Tibial artery (tissue), 4 donors: ENCODE results near the gene SMYD3.
"Not testable (repeated sequence)": the region's sequence is repeated elsewhere in the genome, so short reads cannot be mapped to it uniquely, and the experiment has no call there.

Source experiments
- DNase-seq, 2 donors: peaks; one replicate each; pipeline ENCODE4 v3.0.0-alpha.2; 2019
- H3K27ac ChIP-seq, 2 donors: fragments of 200-600 bp; sonication (generic) in 1 of 2; 1 replicate in 1 of 2; 2 replicates in 1 of 2; pipeline ENCODE4 v1.5.1; 2018 to 2019; ENCODE audit warnings: mild to moderate bottlenecking in 1 of 2
- H3K27me3 ChIP-seq, 2 donors: fragments of 200-600 bp; sonication (generic) in 1 of 2; one replicate each; pipeline versions ENCODE4 v1.5.1 to v1.6.0; 2016 to 2019
- H3K36me3 ChIP-seq, 3 donors: fragments of 200-600 bp; sonication (generic) in 2 of 3; one replicate each; pipeline ENCODE4 v1.5.1; 2016 to 2019; ENCODE audit warnings: mild to moderate bottlenecking in 2 of 3
- H3K4me1 ChIP-seq, 4 donors: fragments of 200-600 bp; sonication (generic) in 2 of 4; 1 replicate in 3 of 4; 2 replicates in 1 of 4; pipeline ENCODE4 v1.5.1; 2016 to 2019
- H3K4me3 ChIP-seq, 2 donors: fragments of 200-600 bp; sonication (generic) in 1 of 2; 1 replicate in 1 of 2; 2 replicates in 1 of 2; pipeline ENCODE4 v1.5.1; 2018 to 2019; ENCODE audit warnings: mild to moderate bottlenecking in 2 of 2
- H3K9me3 ChIP-seq, 3 donors: fragments of 200-600 bp; sonication (generic) in 1 of 3; one replicate each; pipeline ENCODE4 v1.5.1; 2016 to 2019
- intact Hi-C: fragments of 100-400 bp; cut with DNase I; formaldehyde crosslinking; loops from one replicate; pipeline ENCODE4 v1.15.0; 2023; ENCODE audit warnings: low total_unique reads
- TF ChIP-seq, protein P1 (sequence below), 2 experiments: fragments of 200-600 bp in 1 of 2; fragments of 450-650 bp in 1 of 2; IDR thresholded peaks; one replicate each; pipeline ENCODE4 v1.5.1; 2017 to 2019; ENCODE audit warnings: antibody characterized with exemption in 2 of 2, mild to moderate bottlenecking in 1 of 2, moderate library complexity in 1 of 2

Gene SMYD3

DNA sequence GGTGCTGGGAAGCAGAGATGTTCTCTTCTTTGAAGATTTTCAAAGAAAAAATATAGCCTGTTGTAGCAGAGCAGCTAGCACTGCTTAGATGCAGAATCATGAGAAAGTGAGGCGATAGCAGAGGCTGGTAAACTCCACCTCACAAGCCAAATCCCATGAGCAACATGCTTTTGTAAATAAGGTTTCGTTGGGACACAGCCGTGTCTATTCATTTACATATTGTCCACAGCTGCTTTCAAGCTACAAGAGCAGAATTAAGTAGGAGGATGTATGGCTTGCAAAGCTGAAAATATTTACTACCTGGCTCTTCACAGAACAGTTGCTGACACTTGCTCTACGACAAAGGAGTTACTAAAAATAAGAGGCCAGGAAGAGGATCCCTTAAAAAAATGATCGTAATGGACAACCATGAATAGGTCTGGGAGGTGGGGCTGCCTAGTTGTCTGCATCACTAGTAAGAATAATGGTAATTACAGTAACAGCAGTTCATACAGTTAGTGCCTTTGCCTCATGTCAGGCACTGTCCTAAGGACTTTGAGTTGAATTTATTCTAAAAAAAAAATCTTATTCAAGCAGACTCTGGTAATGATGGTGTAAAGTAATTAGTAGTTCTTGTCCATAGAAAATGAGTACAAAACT lies 730.3 kb downstream of the SMYD3 start:
- intact Hi-C loops = no loop called here
- H3K27ac ChIP-seq = no peak overlapping the region
- no peak overlapping the region for H3K4me3 ChIP-seq
- H3K36me3 ChIP-seq = no peaks in the 10 kb centered on the region
- H3K9me3 ChIP-seq = no peaks in the 10 kb centered on the region
- no peaks in the 10 kb centered on the region for H3K27me3 ChIP-seq
- no peak for DNase-seq
- TF ChIP-seq, protein P1, sequence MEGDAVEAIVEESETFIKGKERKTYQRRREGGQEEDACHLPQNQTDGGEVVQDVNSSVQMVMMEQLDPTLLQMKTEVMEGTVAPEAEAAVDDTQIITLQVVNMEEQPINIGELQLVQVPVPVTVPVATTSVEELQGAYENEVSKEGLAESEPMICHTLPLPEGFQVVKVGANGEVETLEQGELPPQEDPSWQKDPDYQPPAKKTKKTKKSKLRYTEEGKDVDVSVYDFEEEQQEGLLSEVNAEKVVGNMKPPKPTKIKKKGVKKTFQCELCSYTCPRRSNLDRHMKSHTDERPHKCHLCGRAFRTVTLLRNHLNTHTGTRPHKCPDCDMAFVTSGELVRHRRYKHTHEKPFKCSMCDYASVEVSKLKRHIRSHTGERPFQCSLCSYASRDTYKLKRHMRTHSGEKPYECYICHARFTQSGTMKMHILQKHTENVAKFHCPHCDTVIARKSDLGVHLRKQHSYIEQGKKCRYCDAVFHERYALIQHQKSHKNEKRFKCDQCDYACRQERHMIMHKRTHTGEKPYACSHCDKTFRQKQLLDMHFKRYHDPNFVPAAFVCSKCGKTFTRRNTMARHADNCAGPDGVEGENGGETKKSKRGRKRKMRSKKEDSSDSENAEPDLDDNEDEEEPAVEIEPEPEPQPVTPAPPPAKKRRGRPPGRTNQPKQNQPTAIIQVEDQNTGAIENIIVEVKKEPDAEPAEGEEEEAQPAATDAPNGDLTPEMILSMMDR (IDR thresholded peaks at IDR 0.05) = no peak
- H3K4me1 ChIP-seq = no peaks in the 10 kb centered on the region

DNA sequence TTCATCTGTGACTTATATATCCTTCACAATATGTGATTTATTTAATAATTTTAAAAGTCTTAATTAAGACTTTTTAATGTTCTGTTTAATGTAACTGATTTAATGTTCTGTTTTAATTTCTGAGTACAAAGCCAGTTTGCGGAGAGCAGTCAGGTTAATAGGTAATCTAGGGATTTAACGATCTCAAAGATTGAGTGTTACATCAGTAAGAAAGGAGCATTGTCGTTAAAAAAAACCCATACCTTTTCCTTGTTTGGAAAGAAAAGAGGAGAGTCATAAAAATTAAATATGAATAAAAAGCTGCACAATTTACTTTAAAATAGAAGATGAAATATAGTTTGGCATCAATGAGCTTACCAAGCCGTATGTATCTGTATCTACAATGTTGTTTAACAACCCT lies 730.9 kb downstream of the SMYD3 start:
- intact Hi-C loops = no loop called here
- H3K4me1 ChIP-seq = no peaks in the 10 kb centered on the region
- no peak overlapping the region for H3K27ac ChIP-seq
- H3K4me3 ChIP-seq = no peak overlapping the region
- TF ChIP-seq, protein P1 (IDR thresholded peaks at IDR 0.05) = no peak
- no peaks in the 10 kb centered on the region for H3K36me3 ChIP-seq
- no peaks in the 10 kb centered on the region for H3K9me3 ChIP-seq
- no peaks in the 10 kb centered on the region for H3K27me3 ChIP-seq
- DNase-seq = no peak

DNA sequence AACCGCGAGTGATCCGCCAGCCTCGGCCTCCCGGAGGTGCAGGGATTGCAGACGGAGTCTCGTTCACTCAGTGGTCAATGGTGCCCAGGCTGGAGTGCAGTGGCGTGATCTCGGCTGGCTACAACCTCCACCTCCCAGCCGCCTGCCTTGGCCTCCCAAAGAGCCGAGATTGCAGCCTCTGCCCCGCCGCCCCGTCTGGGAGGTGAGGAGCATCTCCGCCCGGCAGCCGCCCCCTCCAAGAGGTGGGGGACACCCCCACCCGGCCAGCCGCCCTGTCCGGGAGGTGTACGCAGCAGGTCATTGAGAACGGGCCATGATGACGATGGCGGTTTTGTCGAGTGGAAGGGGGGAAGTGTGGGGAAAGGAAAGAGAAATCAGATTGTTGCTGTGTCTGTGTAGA lies 732.1 kb downstream of the SMYD3 start:
- DNase-seq, H3K4me3 ChIP-seq, H3K4me1 ChIP-seq, H3K27me3 ChIP-seq, H3K36me3 ChIP-seq, H3K9me3 ChIP-seq, H3K27ac ChIP-seq, intact Hi-C loops: not testable (repeated sequence)

DNA sequence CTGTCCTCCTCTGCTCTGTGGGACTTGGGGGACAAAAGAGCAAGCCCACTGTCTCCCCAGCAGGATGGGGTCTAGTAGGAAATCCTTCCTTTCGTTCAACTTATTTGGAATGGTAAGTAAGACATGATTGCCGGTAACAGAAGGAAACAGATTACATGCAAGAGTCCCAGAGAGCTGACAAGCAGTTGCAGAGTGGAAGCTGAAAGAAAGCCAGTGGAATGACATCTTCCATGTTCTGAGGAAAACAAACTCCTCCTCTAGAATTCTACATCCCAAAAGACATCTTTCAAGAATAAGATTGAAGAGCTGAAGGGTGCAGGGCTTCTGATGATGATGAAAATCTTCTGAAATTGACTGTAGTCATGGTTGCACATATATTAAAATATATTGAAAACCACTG lies 732.9 kb downstream of the SMYD3 start:
- Histone ChIP-seq H3K27ac (no peak overlapping the region), H3K4me1 (no peaks in the 10 kb centered on the region), H3K27me3 (no peaks in the 10 kb centered on the region), H3K36me3 (no peaks in the 10 kb centered on the region), H3K4me3 (no peak overlapping the region), H3K9me3 (no peaks in the 10 kb centered on the region)
- intact Hi-C loops = no loop called here
- TF ChIP-seq, protein P1 (IDR thresholded peaks at IDR 0.05) = no peak
- no peak for DNase-seq

DNA sequence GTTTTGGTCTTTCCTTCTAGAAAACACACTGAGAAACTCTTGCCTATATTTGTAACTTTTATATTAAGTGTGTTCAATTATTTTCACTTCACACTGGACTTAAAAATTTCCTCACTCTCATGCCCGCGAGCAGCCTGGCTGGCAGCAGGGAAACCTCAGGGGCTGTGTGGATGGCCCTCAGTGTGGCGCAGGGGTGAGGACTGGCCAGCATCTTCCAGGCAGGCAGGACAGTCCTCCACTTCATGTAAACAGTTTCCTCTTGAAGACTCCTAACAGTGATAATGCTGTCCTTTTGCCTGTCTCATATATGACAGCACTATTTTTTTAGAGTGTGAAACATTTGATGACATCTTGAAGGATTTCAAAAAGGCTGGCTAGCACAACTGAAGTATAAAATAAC lies 733.7 kb downstream of the SMYD3 start:
- H3K36me3 ChIP-seq = no peaks in the 10 kb centered on the region
- H3K4me1 ChIP-seq = no peaks in the 10 kb centered on the region
- H3K27ac ChIP-seq = no peak overlapping the region
- no peaks in the 10 kb centered on the region for H3K9me3 ChIP-seq
- TF ChIP-seq, protein P1 (IDR thresholded peaks at IDR 0.05) = no peak
- intact Hi-C loops = no loop called here
- no peak overlapping the region for H3K4me3 ChIP-seq
- no peak for DNase-seq
- H3K27me3 ChIP-seq = no peaks in the 10 kb centered on the region

DNA sequence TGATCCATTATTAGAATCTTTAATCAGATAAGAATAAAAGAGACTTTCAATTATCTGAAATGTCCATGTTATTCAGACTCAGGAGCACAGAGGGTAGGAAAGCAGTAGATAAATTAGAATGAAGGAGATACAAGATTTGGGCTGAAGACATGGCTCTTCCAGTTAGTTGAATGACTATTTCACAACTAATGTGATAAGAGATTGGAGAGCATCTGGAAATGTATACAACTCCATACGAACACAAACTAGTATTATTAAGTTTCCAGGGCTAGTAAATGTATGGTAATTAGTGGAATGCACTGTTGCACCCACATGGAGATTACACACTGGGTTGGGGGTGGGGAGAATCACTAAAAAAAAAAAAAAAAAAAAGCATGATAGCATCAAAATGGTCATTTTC lies 734.3 kb downstream of the SMYD3 start:
- H3K27me3 ChIP-seq = no peaks in the 10 kb centered on the region
- no peak for DNase-seq
- no peaks in the 10 kb centered on the region for H3K9me3 ChIP-seq
- H3K27ac ChIP-seq = no peak overlapping the region
- H3K4me1 ChIP-seq = no peaks in the 10 kb centered on the region
- H3K36me3 ChIP-seq = no peaks in the 10 kb centered on the region
- intact Hi-C loops = no loop called here
- TF ChIP-seq, protein P1 (IDR thresholded peaks at IDR 0.05) = no peak
- H3K4me3 ChIP-seq = no peak overlapping the region
